Liver (tissue), 9 donors: ENCODE data around the gene SCRN1. TPM values are rescaled to one million over a fixed set of nuclear protein-coding genes. Genes with fewer than 3 reads are reported as not detected.

Experiments used
- DNase-seq: peaks from one replicate; pipeline ENCODE4 v3.0.0-alpha.2; 2017; ENCODE audit warnings: low spot score
- H3K27ac ChIP-seq, 2 donors: one replicate each; pipeline ENCODE4 v1.7.0; 2013; ENCODE audit warnings: inconsistent platforms in 2 of 2, low read length in 2 of 2, control low read depth in 1 of 2, low read depth in 1 of 2, mild to moderate bottlenecking in 1 of 2
- H3K27me3 ChIP-seq, 4 donors: one replicate each; pipeline versions ENCODE4 v1.6.1 to v1.7.0; 2013; ENCODE audit warnings: low read length in 3 of 4, inconsistent platforms in 1 of 4, mild to moderate bottlenecking in 1 of 4, moderate library complexity in 1 of 4; ENCODE audit not compliant: control insufficient read depth in 4 of 4, insufficient read depth in 4 of 4
- H3K36me3 ChIP-seq, 4 donors: one replicate each; pipeline versions ENCODE4 v1.6.1 to v1.7.0; 2013; ENCODE audit warnings: low read length in 3 of 4, mild to moderate bottlenecking in 3 of 4, low read depth in 1 of 4, moderate library complexity in 1 of 4; ENCODE audit not compliant: control insufficient read depth in 4 of 4, insufficient read depth in 3 of 4
- H3K4me1 ChIP-seq, 4 donors: one replicate each; pipeline versions ENCODE4 v1.6.1 to v1.7.0; 2013; ENCODE audit warnings: low read length in 3 of 4, mild to moderate bottlenecking in 3 of 4, moderate library complexity in 1 of 4; ENCODE audit not compliant: control insufficient read depth in 4 of 4, insufficient read depth in 4 of 4
- H3K4me3 ChIP-seq, 3 donors: one replicate each; pipeline versions ENCODE4 v1.6.1 to v1.7.0; 2013; ENCODE audit warnings: low read length in 3 of 3, control low read depth in 1 of 3, low read depth in 1 of 3, mild to moderate bottlenecking in 1 of 3
- H3K9ac ChIP-seq, 2 donors: one replicate each; pipeline ENCODE4 v1.7.0; 2013; ENCODE audit warnings: low read length in 2 of 2, mild to moderate bottlenecking in 2 of 2, moderate library complexity in 2 of 2, control low read depth in 1 of 2, low read depth in 1 of 2
- H3K9me3 ChIP-seq, 4 donors: one replicate each; pipeline versions ENCODE4 v1.6.1 to v1.7.0; 2013; ENCODE audit warnings: low read length in 3 of 4; ENCODE audit not compliant: control insufficient read depth in 4 of 4
- ATF3 ChIP-seq: IDR thresholded peaks from 2 replicates; pipeline ENCODE4 v1.6.1; 2016; ENCODE audit warnings: antibody characterized with exemption
- CTCF ChIP-seq: fragments of 150-350 bp; IDR thresholded peaks from 2 replicates; pipeline ENCODE4 v1.5.1; 2017; ENCODE audit warnings: improper control_type of control experiment, low read depth, low read length; ENCODE audit not compliant: missing input control
- EGR1 ChIP-seq, 2 donors: IDR thresholded peaks; 2 replicates each; pipeline ENCODE4 v1.6.1; 2016 to 2018; ENCODE audit warnings: antibody characterized with exemption in 2 of 2, low read depth in 2 of 2
- FOXA1 ChIP-seq: IDR thresholded peaks from 2 replicates; pipeline ENCODE4 v1.6.1; 2016; ENCODE audit warnings: antibody characterized with exemption
- FOXA2 ChIP-seq: IDR thresholded peaks from 2 replicates; pipeline ENCODE4 v1.6.1; 2016; ENCODE audit warnings: antibody characterized with exemption
- GABPA ChIP-seq, 2 donors: IDR thresholded peaks in 1 of 2; conservative IDR thresholded peaks in 1 of 2; 2 replicates each; pipeline ENCODE4 v1.6.1; 2016; ENCODE audit warnings: antibody characterized with exemption in 2 of 2, mild to moderate bottlenecking in 1 of 2, moderate library complexity in 1 of 2
- HNF4A ChIP-seq, 2 donors: conservative IDR thresholded peaks; 2 replicates each; pipeline ENCODE4 v1.6.1; 2016; ENCODE audit warnings: antibody characterized with exemption in 2 of 2, mild to moderate bottlenecking in 2 of 2
- HNF4G ChIP-seq: IDR thresholded peaks from 2 replicates; pipeline ENCODE4 v1.6.1; 2016; ENCODE audit warnings: antibody characterized with exemption
- JUND ChIP-seq, 2 donors: IDR thresholded peaks; 2 replicates each; pipeline ENCODE4 v1.6.1; 2016; ENCODE audit warnings: antibody characterized with exemption in 2 of 2
- MAX ChIP-seq: IDR thresholded peaks from 2 replicates; pipeline ENCODE4 v1.6.1; 2016; ENCODE audit warnings: antibody characterized with exemption
- NR2F2 ChIP-seq: IDR thresholded peaks from 2 replicates; pipeline ENCODE4 v1.6.1; 2016; ENCODE audit warnings: antibody characterized with exemption
- RAD21 ChIP-seq, 2 donors: IDR thresholded peaks; 2 replicates each; pipeline ENCODE4 v1.6.1; 2016; ENCODE audit warnings: antibody characterized with exemption in 2 of 2, mild to moderate bottlenecking in 2 of 2
- RXRA ChIP-seq, 2 donors: IDR thresholded peaks; 2 replicates each; pipeline ENCODE4 v1.6.1; 2017 to 2018; ENCODE audit warnings: antibody characterized with exemption in 2 of 2, mild to moderate bottlenecking in 1 of 2
- SP1 ChIP-seq: IDR thresholded peaks from 2 replicates; pipeline ENCODE4 v1.6.1; 2018; ENCODE audit warnings: antibody characterized with exemption, mild to moderate bottlenecking
- TAF1 ChIP-seq: conservative IDR thresholded peaks from 2 replicates; pipeline ENCODE4 v1.6.1; 2016; ENCODE audit warnings: antibody characterized with exemption, mild to moderate bottlenecking
- YY1 ChIP-seq: IDR thresholded peaks from 2 replicates; pipeline ENCODE4 v1.6.1; 2016; ENCODE audit warnings: antibody characterized with exemption, mild to moderate bottlenecking
- ZBTB33 ChIP-seq: IDR thresholded peaks from 2 replicates; pipeline ENCODE4 v1.6.1; 2016; ENCODE audit warnings: antibody characterized with exemption
- WGBS: extraction: QIAGEN DNeasy Blood & Tissue Kit; methylation state at CpG from one replicate; pipeline ENCODE4 v1.1.7; 2013; 5-methylcytosine and 5-hydroxymethylcytosine counted together
- polyA plus RNA-seq, 2 donors: library from polyadenylated mRNA; stranded (reverse) in 1 of 2; unstranded in 1 of 2; fragments of 200-250 nt in 1 of 2; fragments of >200 nt in 1 of 2; fragmentation: Nextera tagmentation in 1 of 2; extraction: Ambion mirVana in 1 of 2; gene quantifications; one replicate each; pipeline versions ENCODE4 v1.2.1 to v1.2.3, GENCODE V29; 2013 to 2015
- total RNA-seq, 2 donors: library from RNA; depleted of rRNA; stranded (reverse); fragments of >200 nt; gene quantifications; one replicate each; pipeline ENCODE4 v1.2.3, GENCODE V29; 2014
- TF ChIP-seq, protein P1 (sequence below): IDR thresholded peaks from 2 replicates; pipeline ENCODE4 v1.6.1; 2016; ENCODE audit warnings: antibody characterized with exemption, mild to moderate bottlenecking
- donor health status: healthy.
- donor health status: healthy.
- donor health status: healthy.
- donor health status: healthy.
- donor health status: healthy.

The SCRN1 gene
- total and polyA plus RNA-seq, 4 donors: 1.1 to 4.1 (median 2.0) TPM

DNA sequence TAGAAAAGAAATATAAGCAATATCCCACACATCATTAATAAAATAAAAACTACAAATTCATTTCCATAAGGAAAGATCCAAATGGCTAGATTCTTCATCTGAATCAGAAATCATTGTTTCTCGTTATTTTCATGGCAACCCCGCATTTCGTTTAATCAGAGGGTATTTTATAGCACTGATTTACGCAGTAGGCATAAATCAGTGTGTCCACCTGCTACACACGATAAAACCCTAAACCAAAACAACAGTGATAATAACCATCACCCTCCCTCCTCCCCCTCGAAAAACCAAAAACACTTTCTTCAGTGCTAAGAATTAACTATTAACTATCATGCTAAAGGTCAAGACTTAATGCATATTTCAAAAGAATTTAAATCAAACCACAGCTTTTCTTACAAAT, 20.4 kb upstream of the SCRN1 start:
- no peak for TF ChIP-seq YY1
- TF ChIP-seq FOXA1: no peak
- TF ChIP-seq NR2F2: no peak
- TF ChIP-seq ZBTB33: no peak
- no peak for TF ChIP-seq CTCF
- TF ChIP-seq EGR1 (IDR thresholded peaks at IDR 0.05; ENCODE audit: low read depth in 2 of 2): no peak
- TF ChIP-seq, protein P1, sequence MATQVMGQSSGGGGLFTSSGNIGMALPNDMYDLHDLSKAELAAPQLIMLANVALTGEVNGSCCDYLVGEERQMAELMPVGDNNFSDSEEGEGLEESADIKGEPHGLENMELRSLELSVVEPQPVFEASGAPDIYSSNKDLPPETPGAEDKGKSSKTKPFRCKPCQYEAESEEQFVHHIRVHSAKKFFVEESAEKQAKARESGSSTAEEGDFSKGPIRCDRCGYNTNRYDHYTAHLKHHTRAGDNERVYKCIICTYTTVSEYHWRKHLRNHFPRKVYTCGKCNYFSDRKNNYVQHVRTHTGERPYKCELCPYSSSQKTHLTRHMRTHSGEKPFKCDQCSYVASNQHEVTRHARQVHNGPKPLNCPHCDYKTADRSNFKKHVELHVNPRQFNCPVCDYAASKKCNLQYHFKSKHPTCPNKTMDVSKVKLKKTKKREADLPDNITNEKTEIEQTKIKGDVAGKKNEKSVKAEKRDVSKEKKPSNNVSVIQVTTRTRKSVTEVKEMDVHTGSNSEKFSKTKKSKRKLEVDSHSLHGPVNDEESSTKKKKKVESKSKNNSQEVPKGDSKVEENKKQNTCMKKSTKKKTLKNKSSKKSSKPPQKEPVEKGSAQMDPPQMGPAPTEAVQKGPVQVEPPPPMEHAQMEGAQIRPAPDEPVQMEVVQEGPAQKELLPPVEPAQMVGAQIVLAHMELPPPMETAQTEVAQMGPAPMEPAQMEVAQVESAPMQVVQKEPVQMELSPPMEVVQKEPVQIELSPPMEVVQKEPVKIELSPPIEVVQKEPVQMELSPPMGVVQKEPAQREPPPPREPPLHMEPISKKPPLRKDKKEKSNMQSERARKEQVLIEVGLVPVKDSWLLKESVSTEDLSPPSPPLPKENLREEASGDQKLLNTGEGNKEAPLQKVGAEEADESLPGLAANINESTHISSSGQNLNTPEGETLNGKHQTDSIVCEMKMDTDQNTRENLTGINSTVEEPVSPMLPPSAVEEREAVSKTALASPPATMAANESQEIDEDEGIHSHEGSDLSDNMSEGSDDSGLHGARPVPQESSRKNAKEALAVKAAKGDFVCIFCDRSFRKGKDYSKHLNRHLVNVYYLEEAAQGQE: no peak
- TF ChIP-seq HNF4A (conservative IDR thresholded peaks at IDR 0.05): no peak
- TF ChIP-seq ATF3: no peak
- TF ChIP-seq RAD21 (IDR thresholded peaks at IDR 0.05): no peak
- no peak for TF ChIP-seq HNF4G
- no peak for TF ChIP-seq JUND (IDR thresholded peaks at IDR 0.05)
- TF ChIP-seq TAF1: no peak
- no peak for TF ChIP-seq FOXA2
- TF ChIP-seq GABPA (IDR thresholded peaks at IDR 0.05 in 1 of 2, conservative IDR thresholded peaks at IDR 0.05 in 1 of 2): no peak
- no peak for TF ChIP-seq MAX
- no peak for TF ChIP-seq RXRA (IDR thresholded peaks at IDR 0.05)
- TF ChIP-seq SP1: no peak
- Histone ChIP-seq H3K4me1 (no peaks in the 10 kb centered on the region), H3K9ac (no peak overlapping the region), H3K9me3 (no peaks in the 10 kb centered on the region), H3K27ac (no peak overlapping the region), H3K27me3 (no peaks in the 10 kb centered on the region), H3K36me3 (peaks cover 0 to 5% (median 0%) of the 10 kb centered on the region in 4 donors), H3K4me3 (no peak overlapping the region)
- DNase-seq: no peak
- WGBS: 90% methylated on average over 6 of the region's 6 CpGs
